PC-9 (cell line): ENCODE measurements around the gene RSF1. TPM values are rescaled to one million over a fixed set of nuclear protein-coding genes. Genes with fewer than 3 reads are reported as not detected.

Experiments
- BruUV-seq: library from RNA; stranded (reverse); fragments of 400-500 nt; replicated peaks from 2 replicates; lab custom pipeline; 2021; lab: Mats Ljungman, UMichigan
- CTCF ChIA-PET: fragments of 300-600 bp; sonication (Branson Sonifier 250); formaldehyde crosslinking; loops from one replicate; lab custom pipeline; 2022; ENCODE audit warnings: antibody characterized with exemption; lab: Charles Lee
- POLR2A ChIA-PET: fragments of 300-600 bp; sonication (Branson Sonifier 250); formaldehyde crosslinking; loops from one replicate; lab custom pipeline; 2022; ENCODE audit warnings: antibody characterized with exemption; ENCODE audit not compliant: unreplicated experiment; lab: Charles Lee
- DNase-seq, 2 experiments: peaks; one replicate each; pipeline versions ENCODE4 v3.0.0 to v3.0.0-alpha.2; 2015 to 2022; ENCODE audit warnings: mixed read lengths in 1 of 2
- H2AFZ ChIP-seq: fragments of 200-600 bp; sonication (generic); 2 replicates; pipeline ENCODE4 v1.8.1; 2017; ENCODE audit warnings: antibody characterized with exemption
- H3F3A ChIP-seq: fragments of 200-600 bp; sonication (generic); 2 replicates; pipeline ENCODE4 v1.8.1; 2017; ENCODE audit warnings: antibody characterized with exemption, mild to moderate bottlenecking, low read depth; ENCODE audit not compliant: insufficient read depth
- H3K27ac ChIP-seq: fragments of 200-600 bp; sonication (generic); 2 replicates; pipeline ENCODE4 v1.6.1; 2016; ENCODE audit warnings: mixed run types
- H3K27me3 ChIP-seq: fragments of 200-600 bp; sonication (generic); 2 replicates; pipeline ENCODE4 v1.6.1; 2016; ENCODE audit warnings: low read depth, mixed run types; ENCODE audit not compliant: insufficient read depth
- H3K36me3 ChIP-seq: fragments of 200-600 bp; sonication (generic); 2 replicates; pipeline ENCODE4 v1.6.1; 2016; ENCODE audit warnings: low read depth, mixed run types
- H3K4me1 ChIP-seq: fragments of 200-600 bp; sonication (generic); replicated peaks from 2 replicates; pipeline ENCODE4 v1.6.1; 2016; ENCODE audit warnings: mixed run types; ENCODE audit not compliant: insufficient read depth
- H3K4me2 ChIP-seq: fragments of 200-600 bp; sonication (generic); 2 replicates; pipeline ENCODE4 v1.6.1; 2017; ENCODE audit warnings: mixed run types
- H3K4me3 ChIP-seq: fragments of 200-600 bp; sonication (generic); 2 replicates; pipeline ENCODE4 v1.6.1; 2016; ENCODE audit warnings: mixed run types
- H3K79me2 ChIP-seq: fragments of 200-600 bp; sonication (generic); 2 replicates; pipeline ENCODE4 v1.6.1; 2017; ENCODE audit warnings: low read depth, mixed run types
- H3K9me2 ChIP-seq: fragments of 200-600 bp; sonication (generic); 2 replicates; pipeline ENCODE4 v1.8.1; 2017; ENCODE audit warnings: mild to moderate bottlenecking; ENCODE audit not compliant: insufficient read depth
- H3K9me3 ChIP-seq: fragments of 200-600 bp; sonication (generic); 2 replicates; pipeline ENCODE4 v1.8.1; 2016; ENCODE audit warnings: low read depth; ENCODE audit not compliant: insufficient read depth
- H4K20me1 ChIP-seq: fragments of 200-600 bp; sonication (generic); 2 replicates; pipeline ENCODE4 v1.8.1; 2017; ENCODE audit not compliant: insufficient read depth
- EZH2 ChIP-seq: fragments of 200-600 bp; sonication (generic); IDR thresholded peaks from 2 replicates; pipeline ENCODE4 v1.8.0; 2017; ENCODE audit warnings: antibody characterized with exemption, low read depth
- intact Hi-C: fragments of 100-400 bp; cut with micrococcal nuclease; formaldehyde crosslinking; loops from one replicate; pipeline ENCODE4 v1.10.0; 2022; ENCODE audit not compliant: unreplicated experiment
- total RNA-seq: library from RNA; stranded (reverse); gene quantifications from 2 replicates; pipeline ENCODE4 v1.2.3, GENCODE V29; 2021
- TF ChIP-seq, protein P1 (sequence below): fragments of 200-600 bp; sonication (generic); conservative IDR thresholded peaks from 2 replicates; pipeline ENCODE4 v1.6.1; 2017; ENCODE audit warnings: mixed run types, antibody characterized with exemption, mild to moderate bottlenecking, moderate library complexity

Gene RSF1
- total RNA-seq, 1 experiment from 2014 or later: 110 TPM

DNA sequence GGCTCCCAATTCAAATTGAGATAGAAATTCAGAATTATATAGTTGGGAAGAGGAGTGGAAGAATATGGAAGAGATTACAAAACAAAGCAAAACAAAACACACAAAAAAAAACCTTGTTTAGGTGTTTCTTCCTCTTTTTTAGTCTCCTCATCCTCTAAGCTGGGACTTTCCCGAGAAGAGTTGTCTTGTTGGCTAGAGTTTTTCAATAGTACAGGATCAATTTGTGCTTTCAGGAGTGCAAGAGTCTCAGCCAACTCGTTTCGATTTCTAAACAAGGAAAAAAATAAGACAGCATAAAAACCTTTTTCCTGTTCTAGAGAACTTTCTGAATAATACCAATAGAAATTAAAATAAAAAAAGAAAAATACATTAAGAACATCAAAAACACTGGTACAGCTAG, 95.1 kb downstream of the RSF1 start:
- ChIA-PET CTCF (no interaction called here), POLR2A (no interaction called here)
- Histone ChIP-seq H3K36me3 (peaks cover 22% of the 10 kb centered on the region), H3K27me3 (no peaks in the 10 kb centered on the region), H3K4me1 (no peaks in the 10 kb centered on the region), H3K4me2 (no peak overlapping the region), H4K20me1 (peaks cover 3% of the 10 kb centered on the region), H2AFZ (no peak overlapping the region), H3K9me2 (no peaks in the 10 kb centered on the region), H3K27ac (no peak overlapping the region), H3F3A (no peaks in the 10 kb centered on the region), H3K9me3 (peaks cover 6% of the 10 kb centered on the region; the same call in 1 of the 2 replicates), H3K4me3 (no peak overlapping the region), H3K79me2 (no peaks in the 10 kb centered on the region)
- BruUV-seq: no TSS peak
- DNase-seq: no peak
- intact Hi-C loops: no loop called here
- TF ChIP-seq EZH2: no peak
- TF ChIP-seq, protein P1, sequence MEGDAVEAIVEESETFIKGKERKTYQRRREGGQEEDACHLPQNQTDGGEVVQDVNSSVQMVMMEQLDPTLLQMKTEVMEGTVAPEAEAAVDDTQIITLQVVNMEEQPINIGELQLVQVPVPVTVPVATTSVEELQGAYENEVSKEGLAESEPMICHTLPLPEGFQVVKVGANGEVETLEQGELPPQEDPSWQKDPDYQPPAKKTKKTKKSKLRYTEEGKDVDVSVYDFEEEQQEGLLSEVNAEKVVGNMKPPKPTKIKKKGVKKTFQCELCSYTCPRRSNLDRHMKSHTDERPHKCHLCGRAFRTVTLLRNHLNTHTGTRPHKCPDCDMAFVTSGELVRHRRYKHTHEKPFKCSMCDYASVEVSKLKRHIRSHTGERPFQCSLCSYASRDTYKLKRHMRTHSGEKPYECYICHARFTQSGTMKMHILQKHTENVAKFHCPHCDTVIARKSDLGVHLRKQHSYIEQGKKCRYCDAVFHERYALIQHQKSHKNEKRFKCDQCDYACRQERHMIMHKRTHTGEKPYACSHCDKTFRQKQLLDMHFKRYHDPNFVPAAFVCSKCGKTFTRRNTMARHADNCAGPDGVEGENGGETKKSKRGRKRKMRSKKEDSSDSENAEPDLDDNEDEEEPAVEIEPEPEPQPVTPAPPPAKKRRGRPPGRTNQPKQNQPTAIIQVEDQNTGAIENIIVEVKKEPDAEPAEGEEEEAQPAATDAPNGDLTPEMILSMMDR: no peak

GRCh38 chr11:77724636-77725035, 95.9 kb downstream of the RSF1 start:
- H3F3A ChIP-seq: no peaks in the 10 kb centered on the region
- H3K4me1 ChIP-seq: no peaks in the 10 kb centered on the region
- DNase-seq: no peak
- POLR2A ChIA-PET: no interaction called here
- peaks cover 19% of the 10 kb centered on the region for H3K36me3 ChIP-seq
- no peaks in the 10 kb centered on the region for H3K9me3 ChIP-seq
- BruUV-seq: no TSS peak
- TF ChIP-seq, protein P1: no peak
- TF ChIP-seq EZH2: no peak
- H3K27ac ChIP-seq: no peak overlapping the region
- H3K4me2 ChIP-seq: no peak overlapping the region
- H4K20me1 ChIP-seq: peaks cover 3% of the 10 kb centered on the region
- H3K79me2 ChIP-seq: no peaks in the 10 kb centered on the region
- CTCF ChIA-PET: no interaction called here
- H2AFZ ChIP-seq: no peak overlapping the region
- intact Hi-C loops: no loop called here
- no peak overlapping the region for H3K4me3 ChIP-seq
- H3K9me2 ChIP-seq: no peaks in the 10 kb centered on the region
- H3K27me3 ChIP-seq: no peaks in the 10 kb centered on the region

DNA sequence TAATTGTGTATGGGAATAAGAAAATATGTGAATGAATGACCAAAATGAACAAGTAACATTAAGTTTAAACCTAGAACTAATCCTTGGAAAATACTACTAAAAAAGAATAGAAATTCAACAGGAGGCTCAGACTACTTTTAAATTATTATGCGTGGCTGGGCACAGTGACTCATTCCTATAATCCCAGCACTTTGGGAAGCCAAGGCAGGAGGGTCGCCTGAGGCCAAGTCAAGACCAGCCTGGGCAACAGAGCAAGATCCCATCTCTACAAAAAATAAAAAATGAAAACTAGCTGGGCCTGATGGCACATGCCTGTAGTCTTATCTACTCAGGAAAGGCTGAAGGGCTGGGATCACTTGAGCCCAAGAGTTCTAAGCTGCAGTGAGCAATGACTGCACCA, 97.5 kb downstream of the RSF1 start:
- intact Hi-C loops: no loop called here
- peaks cover 19% of the 10 kb centered on the region for H3K36me3 ChIP-seq
- no peaks in the 10 kb centered on the region for H3K4me1 ChIP-seq
- H3K9me2 ChIP-seq: no peaks in the 10 kb centered on the region
- H3K27ac ChIP-seq: no peak overlapping the region
- no peaks in the 10 kb centered on the region for H3K79me2 ChIP-seq
- H3K27me3 ChIP-seq: no peaks in the 10 kb centered on the region
- H3K4me2 ChIP-seq: no peak overlapping the region
- CTCF ChIA-PET: no interaction called here
- no peaks in the 10 kb centered on the region for H3F3A ChIP-seq
- no peak overlapping the region for H2AFZ ChIP-seq
- TF ChIP-seq, protein P1: no peak
- TF ChIP-seq EZH2: no peak
- no peak overlapping the region for H3K4me3 ChIP-seq
- peaks cover 3% of the 10 kb centered on the region for H4K20me1 ChIP-seq
- no peaks in the 10 kb centered on the region for H3K9me3 ChIP-seq
- no TSS peak for BruUV-seq
- no peak for DNase-seq
- POLR2A ChIA-PET: no interaction called here
